SK-N-MC (cell line): Measurements from ENCODE around the gene VPS26C.

Experiments
- DNase-seq: peaks from one replicate; pipeline ENCODE4 v3.0.0-alpha.2; 2011; ENCODE audit warnings: low read depth, low spot score
- H3K27ac ChIP-seq: fragments of 200-600 bp; sonication (generic); 2 replicates; pipeline ENCODE4 v1.5.1; 2016; ENCODE audit warnings: mixed run types
- H3K36me3 ChIP-seq: fragments of 200-600 bp; sonication (generic); 2 replicates; pipeline ENCODE4 v1.6.1; 2017; ENCODE audit warnings: antibody characterized with exemption, low read length, mixed read lengths; ENCODE audit not compliant: insufficient read depth
- H3K4me3 ChIP-seq: fragments of 200-600 bp; sonication (generic); 2 replicates; pipeline ENCODE4 v1.5.1; 2016
- H3K9ac ChIP-seq: fragments of 200-600 bp; sonication (generic); 2 replicates; pipeline ENCODE4 v1.8.0; 2017; ENCODE audit warnings: mixed run types, mixed read lengths; ENCODE audit not compliant: insufficient read length
- H3K9me3 ChIP-seq: fragments of 200-600 bp; sonication (generic); 2 replicates; pipeline ENCODE4 v1.6.1; 2017; ENCODE audit warnings: low read depth, mild to moderate bottlenecking, antibody characterized with exemption, low read length, moderate library complexity, mixed read lengths
- EZH2 ChIP-seq: fragments of 200-600 bp; sonication (generic); IDR thresholded peaks from one replicate; pipeline ENCODE4 v1.6.1; 2017; ENCODE audit warnings: antibody characterized with exemption
- FOXP2 ChIP-seq: optimal IDR thresholded peaks from 2 replicates; pipeline ENCODE3; 2011; ENCODE audit warnings: mild to moderate bottlenecking, moderate library complexity; ENCODE audit not compliant: insufficient read depth; ENCODE audit errors: extremely low read length, control extremely low read depth
- POLR2AphosphoS5 ChIP-seq: IDR thresholded peaks from 2 replicates; pipeline ENCODE4 v1.6.1; 2012; ENCODE audit warnings: mild to moderate bottlenecking, low read depth, low read length, borderline replicate concordance

Gene VPS26C

DNA sequence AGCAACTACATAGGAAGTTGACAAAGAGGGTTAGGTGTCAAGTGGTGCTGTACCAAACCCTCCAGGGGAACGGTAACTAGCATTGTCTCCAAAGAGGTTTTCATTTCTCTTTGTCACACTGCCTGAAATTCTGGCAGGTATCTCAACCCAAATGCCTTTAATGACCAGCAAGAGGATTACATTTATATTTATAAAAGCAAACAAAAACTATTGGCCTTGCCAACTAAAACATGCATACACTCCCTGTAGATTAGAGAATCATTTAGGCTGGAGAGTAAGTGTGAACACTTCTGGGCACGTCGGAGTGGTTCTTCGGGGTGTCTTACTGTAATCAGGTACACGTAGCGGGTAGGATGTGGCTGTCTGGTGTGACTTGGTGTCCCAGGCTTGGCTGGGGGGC lies 84.9 kb downstream of the VPS26C start:
- no peak for TF ChIP-seq EZH2
- TF ChIP-seq FOXP2 = no peak
- TF ChIP-seq POLR2AphosphoS5 = no peak
- no peak for DNase-seq

GRCh38 chr21:37181059-37181458 lies 86.1 kb downstream of the VPS26C start:
- Histone ChIP-seq H3K9ac (no peak overlapping the region), H3K9me3 (no peaks in the 10 kb centered on the region), H3K36me3 (peaks cover 67% of the 10 kb centered on the region), H3K4me3 (no peak overlapping the region), H3K27ac (no peak overlapping the region)
- DNase-seq = no peak
- TF ChIP-seq EZH2 (no peak), FOXP2 (no peak), POLR2AphosphoS5 (no peak)

More for the DNA sequence above, 84.9 kb downstream of the VPS26C start:
- H3K36me3 ChIP-seq = peaks cover 66% of the 10 kb centered on the region
- no peak overlapping the region for H3K9ac ChIP-seq
- no peaks in the 10 kb centered on the region for H3K9me3 ChIP-seq
- H3K27ac ChIP-seq = no peak overlapping the region
- no peak overlapping the region for H3K4me3 ChIP-seq

- H3K9me3 ChIP-seq = no peaks in the 10 kb centered on the region
- no peak overlapping the region for H3K9ac ChIP-seq
- no peak for TF ChIP-seq POLR2AphosphoS5
- no peak for TF ChIP-seq EZH2
- no peak for TF ChIP-seq FOXP2
- no peak overlapping the region for H3K27ac ChIP-seq
- H3K36me3 ChIP-seq = peaks cover 72% of the 10 kb centered on the region
- DNase-seq = no peak
- H3K4me3 ChIP-seq = no peak overlapping the region
These were observed 90.4 kb downstream of the VPS26C start for GRCh38 chr21:37176716-37177115.
